ENCODE results near the gene SUCO. TPM values are rescaled to one million over a fixed set of nuclear protein-coding genes. Genes with fewer than 3 reads are reported as not detected.

Gene SUCO
- total RNA-seq, 4 donors from 2014 or later, result 39.7 to 129 (median 93.9) TPM

DNA sequence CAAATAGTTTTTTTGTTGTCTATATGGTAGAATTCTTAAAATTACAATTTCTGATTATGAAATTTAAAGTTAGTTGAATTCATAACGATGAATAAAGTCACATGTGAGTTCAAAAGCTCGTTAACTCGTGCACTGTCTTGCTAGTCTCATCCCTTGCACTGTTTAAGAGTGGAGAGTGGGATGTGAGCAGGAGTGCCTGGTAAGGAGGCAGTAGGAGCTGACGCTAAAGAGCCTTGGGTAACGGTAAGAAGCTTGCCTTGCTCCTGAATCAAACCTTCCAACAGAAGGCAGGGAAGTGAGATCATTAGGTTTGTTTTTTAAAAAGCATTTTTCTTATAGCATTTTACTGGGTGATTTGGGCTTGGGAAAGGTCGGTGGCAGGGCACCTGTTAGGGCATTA, 123.6 kb downstream of the SUCO start:
- no peak overlapping the region for H3K27ac ChIP-seq
- H3K9me3 ChIP-seq, result no peaks in the 10 kb centered on the region
- no peaks in the 10 kb centered on the region for H3K4me1 ChIP-seq
- intact Hi-C loops (cut with DNase I; ENCODE audit: low total_unique reads), result no loop called here
- TF ChIP-seq POLR2A (IDR thresholded peaks at IDR 0.05) (no peak), CTCF (IDR thresholded peaks at IDR 0.05) (no peak)
- no peak overlapping the region for H3K4me3 ChIP-seq
- no peak for DNase-seq
- H3K36me3 ChIP-seq, result no peaks in the 10 kb centered on the region
- no peaks in the 10 kb centered on the region for H3K27me3 ChIP-seq

GRCh38 chr1:172657586-172657985, 124.6 kb downstream of the SUCO start:
- Histone ChIP-seq H3K4me3 (no peak overlapping the region), H3K27ac (no peak overlapping the region), H3K4me1 (no peaks in the 10 kb centered on the region), H3K27me3 (no peaks in the 10 kb centered on the region), H3K9me3 (no peaks in the 10 kb centered on the region), H3K36me3 (no peaks in the 10 kb centered on the region)
- intact Hi-C loops (cut with DNase I; ENCODE audit: low total_unique reads), result no loop called here
- no peak for DNase-seq
- no peak for TF ChIP-seq POLR2A (IDR thresholded peaks at IDR 0.05)
- no peak for TF ChIP-seq CTCF (IDR thresholded peaks at IDR 0.05)

DNA sequence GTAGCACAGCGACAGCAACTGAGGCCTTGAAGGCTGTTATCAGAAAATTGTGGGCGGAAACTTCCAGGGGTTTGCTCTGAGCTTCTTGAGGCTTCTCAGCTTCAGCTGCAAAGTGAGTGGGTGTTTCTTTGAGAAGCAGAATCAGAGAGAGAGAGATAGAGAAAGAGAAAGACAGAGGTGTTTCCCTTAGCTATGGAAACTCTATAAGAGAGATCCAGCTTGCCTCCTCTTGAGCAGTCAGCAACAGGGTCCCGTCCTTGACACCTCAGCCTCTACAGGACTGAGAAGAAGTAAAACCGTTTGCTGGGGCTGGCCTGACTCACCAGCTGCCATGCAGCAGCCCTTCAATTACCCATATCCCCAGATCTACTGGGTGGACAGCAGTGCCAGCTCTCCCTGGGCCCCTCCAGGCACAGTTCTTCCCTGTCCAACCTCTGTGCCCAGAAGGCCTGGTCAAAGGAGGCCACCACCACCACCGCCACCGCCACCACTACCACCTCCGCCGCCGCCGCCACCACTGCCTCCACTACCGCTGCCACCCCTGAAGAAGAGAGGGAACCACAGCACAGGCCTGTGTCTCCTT, 126.0 kb downstream of the SUCO start, which contains the start of gene FASLG:
TSS of gene FASLG (plus strand) at position 233 of the 583 bp plus-strand sequence. CDS start at position 332, 99 bp downstream.
- H3K4me1 ChIP-seq, result no peaks in the 10 kb centered on the region
- no peaks in the 10 kb centered on the region for H3K9me3 ChIP-seq
- DNase-seq, result no peak
- H3K36me3 ChIP-seq, result no peaks in the 10 kb centered on the region
- H3K27me3 ChIP-seq, result no peaks in the 10 kb centered on the region
- intact Hi-C loops (cut with DNase I; ENCODE audit: low total_unique reads), result no loop called here
- TF ChIP-seq CTCF (IDR thresholded peaks at IDR 0.05), result no peak
- TF ChIP-seq POLR2A (IDR thresholded peaks at IDR 0.05), result no peak
- H3K27ac ChIP-seq, result no peak within 1 kb of the TSS
- H3K4me3 ChIP-seq, result no peak within 1 kb of the TSS

DNA sequence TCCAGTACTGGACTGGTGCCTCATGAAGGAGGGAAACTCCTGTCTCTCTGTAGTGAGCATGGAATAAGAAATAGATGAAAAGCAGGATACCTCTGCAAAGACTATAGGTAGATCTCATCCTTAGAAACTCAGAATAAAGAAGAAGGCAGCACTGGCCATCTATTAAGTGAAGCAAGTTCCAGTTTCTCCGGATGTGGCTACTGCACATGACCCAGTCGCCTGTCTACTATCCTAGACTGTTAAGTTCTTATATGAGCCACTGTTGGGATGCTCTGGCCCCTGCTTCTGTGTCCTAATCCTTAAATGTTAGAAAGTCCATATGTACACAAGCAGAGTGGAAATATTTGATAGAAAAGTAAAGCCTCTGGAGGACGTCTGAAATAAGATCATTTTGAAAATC, 128.2 kb downstream of the SUCO start:
- Histone ChIP-seq H3K27me3 (no peaks in the 10 kb centered on the region), H3K4me3 (no peak overlapping the region), H3K27ac (no peak overlapping the region), H3K36me3 (no peaks in the 10 kb centered on the region), H3K9me3 (no peaks in the 10 kb centered on the region), H3K4me1 (no peaks in the 10 kb centered on the region)
- TF ChIP-seq POLR2A (IDR thresholded peaks at IDR 0.05) (no peak), CTCF (IDR thresholded peaks at IDR 0.05) (no peak)
- no peak for DNase-seq
- intact Hi-C loops (cut with DNase I; ENCODE audit: low total_unique reads), result no loop called here

Small RNA genes within 50 kb of the gene (small RNA-seq; reads per million reads assigned to genes)
- gene RNU6-693P, result not detected

Other genes with a start within 250 kb of the SUCO start
- gene C1orf105, start 112.5 kb upstream of the SUCO start, total RNA-seq, result not detected
- gene PIGC, start 89.1 kb upstream of the SUCO start, total RNA-seq, result 10 to 100 TPM in 3 of 4 donors, 1 to 10 TPM in 1; 8.2 to 83.3 (median 31.3) TPM
- gene FASLG, start 126.0 kb downstream of the SUCO start, total RNA-seq, result under 1 TPM in 1 of 4 donors, not detected in 3; 0.28 TPM

Measured in uterus (tissue), 4 donors.